Measurements from ENCODE around the gene CSDE1.

The CSDE1 gene

DNA sequence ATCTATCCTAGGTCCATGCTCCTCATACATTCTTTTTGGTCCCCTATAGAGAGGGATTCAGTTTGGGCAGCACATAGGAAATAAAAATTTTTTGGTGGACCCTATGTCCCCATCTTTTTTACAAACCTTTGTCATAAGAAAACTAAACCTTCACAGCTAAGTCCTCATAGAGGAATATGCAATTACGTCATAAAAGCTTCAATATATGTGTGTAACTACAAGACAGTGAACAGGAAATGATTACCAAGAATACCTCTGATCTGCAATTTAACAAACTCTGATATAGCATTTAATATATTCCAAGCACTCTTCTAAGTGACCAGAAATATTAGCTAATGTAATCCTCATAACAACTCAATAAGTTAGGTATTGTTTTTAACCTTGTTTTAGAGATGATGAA lies 81.7 kb downstream of the CSDE1 start:
- H3K4me3 ChIP-seq (ENCODE audit: low read depth, low read length) = no peak overlapping the region
- no peak for DNase-seq (ENCODE audit: low read depth)
- TF ChIP-seq, protein P1, sequence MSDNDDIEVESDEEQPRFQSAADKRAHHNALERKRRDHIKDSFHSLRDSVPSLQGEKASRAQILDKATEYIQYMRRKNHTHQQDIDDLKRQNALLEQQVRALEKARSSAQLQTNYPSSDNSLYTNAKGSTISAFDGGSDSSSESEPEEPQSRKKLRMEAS (IDR thresholded peaks at IDR 0.05; ENCODE audit: low read depth, low read length) = no peak
- TF ChIP-seq MYC (IDR thresholded peaks at IDR 0.05; ENCODE audit: low read depth, low read length) (no peak), POLR2A (IDR thresholded peaks at IDR 0.05; ENCODE audit: extremely low read depth, insufficient read length) (no peak)
- TF ChIP-seq, protein P2, sequence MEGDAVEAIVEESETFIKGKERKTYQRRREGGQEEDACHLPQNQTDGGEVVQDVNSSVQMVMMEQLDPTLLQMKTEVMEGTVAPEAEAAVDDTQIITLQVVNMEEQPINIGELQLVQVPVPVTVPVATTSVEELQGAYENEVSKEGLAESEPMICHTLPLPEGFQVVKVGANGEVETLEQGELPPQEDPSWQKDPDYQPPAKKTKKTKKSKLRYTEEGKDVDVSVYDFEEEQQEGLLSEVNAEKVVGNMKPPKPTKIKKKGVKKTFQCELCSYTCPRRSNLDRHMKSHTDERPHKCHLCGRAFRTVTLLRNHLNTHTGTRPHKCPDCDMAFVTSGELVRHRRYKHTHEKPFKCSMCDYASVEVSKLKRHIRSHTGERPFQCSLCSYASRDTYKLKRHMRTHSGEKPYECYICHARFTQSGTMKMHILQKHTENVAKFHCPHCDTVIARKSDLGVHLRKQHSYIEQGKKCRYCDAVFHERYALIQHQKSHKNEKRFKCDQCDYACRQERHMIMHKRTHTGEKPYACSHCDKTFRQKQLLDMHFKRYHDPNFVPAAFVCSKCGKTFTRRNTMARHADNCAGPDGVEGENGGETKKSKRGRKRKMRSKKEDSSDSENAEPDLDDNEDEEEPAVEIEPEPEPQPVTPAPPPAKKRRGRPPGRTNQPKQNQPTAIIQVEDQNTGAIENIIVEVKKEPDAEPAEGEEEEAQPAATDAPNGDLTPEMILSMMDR (IDR thresholded peaks at IDR 0.05; ENCODE audit: low read depth, low read length) = no peak

DNA sequence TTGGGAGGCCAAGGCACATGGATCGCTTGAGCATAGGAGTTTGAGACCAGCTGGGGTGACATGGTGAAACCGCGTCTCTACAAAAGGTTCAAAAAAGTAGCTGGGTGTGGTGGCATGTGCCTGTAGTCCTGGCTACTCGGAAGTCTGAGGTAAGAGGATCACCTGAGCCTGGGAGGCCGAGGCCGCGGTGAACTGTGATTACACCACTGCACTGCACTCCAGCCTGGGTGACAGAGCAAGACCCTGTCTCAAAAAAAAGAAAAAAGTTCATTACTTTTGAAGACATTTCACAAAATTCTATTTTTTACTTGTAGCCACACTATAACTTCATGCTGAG lies 85.9 kb downstream of the CSDE1 start:
- TF ChIP-seq MYC (IDR thresholded peaks at IDR 0.05; ENCODE audit: low read depth, low read length) = no peak
- no peak for TF ChIP-seq POLR2A (IDR thresholded peaks at IDR 0.05; ENCODE audit: extremely low read depth, insufficient read length)
- TF ChIP-seq, protein P2 (IDR thresholded peaks at IDR 0.05; ENCODE audit: low read depth, low read length) = no peak
- TF ChIP-seq, protein P1 (IDR thresholded peaks at IDR 0.05; ENCODE audit: low read depth, low read length) = no peak
- DNase-seq (ENCODE audit: low read depth) = no peak
- H3K4me3 ChIP-seq (ENCODE audit: low read depth, low read length) = no peak overlapping the region

DNA sequence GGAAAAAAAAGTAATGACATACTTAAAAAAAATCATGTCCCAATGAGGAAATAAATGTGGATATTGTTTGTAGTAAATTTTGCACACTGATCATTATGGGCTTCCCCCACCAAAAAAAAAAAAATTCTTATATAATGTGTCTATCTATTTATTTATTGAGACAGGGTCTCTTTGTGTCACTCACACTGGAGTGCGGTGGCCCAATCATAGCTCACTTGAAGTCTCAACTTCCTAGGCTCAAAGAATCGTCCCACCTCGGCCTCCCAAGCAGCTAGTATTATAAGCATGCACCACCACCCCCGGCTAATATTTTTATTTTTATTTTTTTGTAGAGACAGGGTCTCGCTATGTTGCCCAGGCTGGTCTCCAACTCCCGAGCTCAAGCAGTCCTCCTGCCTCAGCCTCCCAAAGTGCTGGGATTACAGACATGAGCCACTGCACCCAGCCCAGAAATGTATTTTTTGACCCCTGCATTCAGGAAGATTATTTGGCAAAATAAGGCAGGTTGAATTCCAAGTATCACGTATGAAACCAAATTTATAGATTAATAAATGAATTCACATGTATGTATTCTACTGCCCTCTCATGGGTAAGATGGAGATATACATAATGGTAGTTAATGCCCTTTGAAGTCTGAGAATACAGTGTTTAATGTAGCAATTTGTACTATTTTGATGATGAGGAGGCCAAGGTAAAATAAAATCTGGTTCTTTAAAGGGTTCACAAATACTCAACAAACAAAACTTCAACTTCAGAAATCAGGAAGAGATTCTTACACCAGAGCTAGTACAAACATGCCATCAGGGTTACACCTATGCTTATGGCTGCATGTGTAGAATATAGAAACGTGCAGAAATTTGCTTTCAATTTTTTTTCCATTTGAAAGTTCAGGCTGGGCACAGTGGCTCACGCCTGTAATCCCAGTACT lies 86.5 kb downstream of the CSDE1 start:
- TF ChIP-seq, protein P2 (IDR thresholded peaks at IDR 0.05; ENCODE audit: low read depth, low read length) = no peak
- TF ChIP-seq POLR2A (IDR thresholded peaks at IDR 0.05; ENCODE audit: extremely low read depth, insufficient read length) (no peak), MYC (IDR thresholded peaks at IDR 0.05; ENCODE audit: low read depth, low read length) (no peak)
- TF ChIP-seq, protein P1 (IDR thresholded peaks at IDR 0.05; ENCODE audit: low read depth, low read length) = no peak
- DNase-seq (ENCODE audit: low read depth) = no peak
- no peak overlapping the region for H3K4me3 ChIP-seq (ENCODE audit: low read depth, low read length)

DNA sequence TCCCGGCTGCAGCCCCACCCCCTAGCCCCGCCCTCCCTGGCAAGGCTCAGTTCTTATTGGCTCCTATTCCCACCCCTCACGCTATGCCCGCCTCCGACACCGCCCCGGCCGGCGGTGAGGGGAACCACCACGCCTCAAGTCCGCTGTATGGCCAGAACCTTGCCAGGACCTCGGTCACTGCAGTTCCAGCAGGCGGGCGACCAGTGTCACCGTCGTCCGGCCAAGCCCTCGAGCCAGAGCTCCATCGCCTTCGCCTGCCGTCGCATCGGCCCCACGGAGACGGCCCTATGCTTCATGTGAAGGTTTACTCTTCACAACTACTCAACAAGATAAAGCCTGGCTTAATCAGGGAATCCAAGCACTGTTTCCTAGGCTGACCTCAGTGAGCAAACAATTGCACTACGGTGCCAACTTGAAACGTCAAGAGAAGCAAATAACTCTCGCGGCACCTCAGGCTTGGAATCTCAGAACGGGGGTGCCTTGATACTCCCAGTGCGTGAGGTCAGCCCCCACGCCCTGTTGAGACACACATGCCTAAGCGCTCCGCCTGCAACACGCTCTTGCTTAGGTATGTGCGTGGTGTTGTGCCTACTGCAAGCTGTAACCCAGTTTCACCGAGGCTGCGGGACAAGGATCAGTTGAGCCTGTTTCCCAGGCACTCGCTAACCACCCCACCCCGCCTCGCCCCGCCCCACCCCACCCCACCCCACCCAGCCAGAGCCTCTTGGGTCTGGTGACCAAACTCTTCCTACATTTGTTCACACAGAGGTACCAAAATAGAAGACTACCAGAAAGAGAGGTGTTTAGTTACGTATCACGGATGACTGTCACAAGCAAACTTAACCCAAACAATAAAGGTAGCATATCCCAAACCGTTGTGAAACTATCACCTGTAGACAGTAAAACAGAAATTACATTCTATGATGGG lies 87.4 kb downstream of the CSDE1 start:
- peak; percentile 86 for DNase-seq (ENCODE audit: low read depth)

DNA sequence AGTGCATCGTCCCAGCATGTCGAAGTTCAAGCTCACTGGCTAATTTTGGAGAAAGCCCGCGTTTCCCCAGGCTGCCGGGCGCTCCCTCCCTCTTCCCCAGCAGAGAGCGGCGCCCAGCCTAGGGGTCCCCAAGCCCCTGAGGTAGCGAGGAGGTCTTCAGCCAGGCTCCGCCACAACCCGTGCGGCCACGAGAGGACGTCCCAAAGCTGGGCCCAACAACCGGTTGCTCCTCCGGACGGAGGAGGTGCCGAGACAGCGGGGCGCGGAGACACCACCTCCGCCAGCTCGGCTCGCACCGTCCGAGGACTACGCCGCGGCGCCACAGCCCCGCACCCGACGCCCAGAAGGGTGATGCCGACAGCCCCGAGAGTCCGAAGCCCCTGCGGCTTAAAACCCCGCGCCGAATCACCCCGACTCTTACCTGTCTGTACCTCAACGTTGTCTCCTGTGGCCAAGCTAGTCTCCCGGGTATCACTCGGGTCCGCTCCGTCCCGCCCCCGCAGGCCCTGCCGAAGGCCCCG lies 88.2 kb downstream of the CSDE1 start, which contains the start of gene DENND2C:
Gene DENND2C (minus strand): TSS at position 488 of the 521 bp plus-strand sequence. CDS start 44,065 bp downstream, outside the sequence.
- peak within 1 kb of the TSS; percentile 54 for H3K4me3 ChIP-seq (ENCODE audit: low read depth, low read length)
- TF ChIP-seq MYC (IDR thresholded peaks at IDR 0.05; ENCODE audit: low read depth, low read length) (no peak), POLR2A (IDR thresholded peaks at IDR 0.05; ENCODE audit: extremely low read depth, insufficient read length) (no peak)
- TF ChIP-seq, protein P2 (IDR thresholded peaks at IDR 0.05; ENCODE audit: low read depth, low read length) = no peak
- TF ChIP-seq, protein P1 (IDR thresholded peaks at IDR 0.05; ENCODE audit: low read depth, low read length) = no peak
- DNase-seq (ENCODE audit: low read depth) = peak; percentile 66

More for the DNA sequence above, 87.4 kb downstream of the CSDE1 start:
- TF ChIP-seq, protein P2 (IDR thresholded peaks at IDR 0.05; ENCODE audit: low read depth, low read length) = no peak
- TF ChIP-seq MYC (IDR thresholded peaks at IDR 0.05; ENCODE audit: low read depth, low read length) = no peak
- no peak for TF ChIP-seq POLR2A (IDR thresholded peaks at IDR 0.05; ENCODE audit: extremely low read depth, insufficient read length)
- TF ChIP-seq, protein P1 (IDR thresholded peaks at IDR 0.05; ENCODE audit: low read depth, low read length) = no peak
- H3K4me3 ChIP-seq (ENCODE audit: low read depth, low read length) = peak overlapping the region; percentile 54

All from NB4 (cell line).